ENCODE measurements around the gene RORC. TPM values are rescaled to one million over a fixed set of nuclear protein-coding genes. Genes with fewer than 3 reads are reported as not detected.
A peak's percentile ranks its signal among the peaks of the same experiment; 100 is the strongest.

RORC gene
- total RNA-seq, 6 donors from 2014 or later, result 10.3 to 46.2 (median 24.1) TPM

DNA sequence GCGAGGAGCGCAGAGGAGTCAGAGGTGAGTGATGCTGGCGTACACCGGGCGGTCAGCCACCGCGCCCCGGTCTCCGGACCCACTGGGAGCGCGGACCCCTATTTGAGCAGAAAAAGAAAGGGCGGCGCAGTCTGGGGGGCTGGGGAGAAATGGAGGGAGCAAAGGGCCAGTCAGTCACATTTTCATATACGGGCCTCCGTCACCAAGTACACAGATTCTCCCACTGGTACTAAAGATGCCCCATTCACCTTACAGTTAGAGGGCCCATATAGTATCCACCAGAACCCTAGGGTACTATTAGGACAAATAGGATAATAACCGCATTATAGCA is 7.4 kb upstream of the RORC start:
- H3K27ac ChIP-seq, result peak overlapping the region in 2 of 4 donors; percentile 61 to 74
- H3K9me3 ChIP-seq, result no peaks in the 10 kb centered on the region
- peaks cover 0 to 25% (median 14%) of the 10 kb centered on the region in 4 donors for H3K27me3 ChIP-seq
- no peak for ATAC-seq (ENCODE audit: low FRiP score in 2 of 2)
- WGBS, 2 donors, result 40 to 48% methylated on average over 15 to 16 of the region's 16 CpGs
- no peaks in the 10 kb centered on the region for H3K36me3 ChIP-seq
- peak overlapping the region in 3 of 4 donors; percentile 36 to 56 (median 52) for H3K4me3 ChIP-seq
- no peak for TF ChIP-seq POLR2AphosphoS5 (IDR thresholded peaks at IDR 0.05)
- no peak for TF ChIP-seq POLR2A (IDR thresholded peaks at IDR 0.05)
- TF ChIP-seq CTCF (IDR thresholded peaks at IDR 0.05), result no peak
- TF ChIP-seq EP300 (IDR thresholded peaks at IDR 0.05), result no peak
- DNase-seq, result no peak
- H3K4me1 ChIP-seq, result peaks cover 24 to 37% (median 32%) of the 10 kb centered on the region in 4 donors

DNA sequence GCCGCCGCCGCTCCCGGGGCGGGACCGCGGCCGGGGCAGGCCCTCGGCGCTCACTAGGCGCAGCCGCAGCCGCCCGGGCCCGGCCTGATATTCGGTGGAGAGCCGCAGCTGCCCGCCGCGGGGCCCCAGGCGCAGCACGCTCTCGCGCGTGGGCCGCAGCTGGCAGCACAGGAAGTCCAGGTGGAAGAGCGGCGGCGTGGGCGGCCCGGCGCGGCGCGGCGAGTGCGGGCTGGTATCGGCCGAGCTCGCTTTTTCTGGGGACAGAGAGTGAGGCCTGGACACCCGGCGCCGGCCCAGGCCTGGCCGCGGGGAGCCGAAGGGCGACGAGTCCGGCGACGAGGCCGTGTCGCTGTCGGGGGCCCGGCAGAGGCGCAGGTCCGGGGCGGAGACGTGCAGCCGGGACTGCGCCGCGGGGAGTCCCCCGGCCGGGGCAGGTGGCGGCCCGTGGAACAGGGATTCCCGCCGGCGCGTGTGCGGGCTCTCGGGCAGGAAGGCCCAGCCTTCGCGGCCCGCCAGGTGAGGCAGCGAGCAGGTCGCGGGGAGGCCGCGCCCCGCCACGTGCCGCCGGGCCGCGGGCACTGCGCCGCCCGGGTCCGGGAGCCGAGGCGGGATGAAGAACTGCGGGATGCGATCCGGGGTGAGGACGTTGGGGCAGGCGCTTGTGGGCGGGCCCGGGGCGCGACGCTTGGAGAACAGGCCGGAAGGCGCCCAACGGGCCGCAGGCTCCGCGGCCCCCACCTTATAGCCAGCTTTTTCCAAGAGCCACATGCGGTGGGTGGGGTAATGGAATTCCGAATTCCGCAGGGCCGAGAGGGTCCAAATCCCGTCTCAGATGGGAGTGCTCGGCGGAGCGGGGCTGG is 6.8 kb upstream of the RORC start:
- Histone ChIP-seq H3K27ac (peak overlapping the region in 2 of 4 donors; percentile 21 to 61), H3K4me1 (peaks cover 24 to 38% (median 32%) of the 10 kb centered on the region in 4 donors), H3K9me3 (no peaks in the 10 kb centered on the region), H3K4me3 (peak overlapping the region; percentile 17 to 56 (median 44)), H3K36me3 (no peaks in the 10 kb centered on the region), H3K27me3 (peaks cover 0 to 25% (median 14%) of the 10 kb centered on the region in 4 donors)
- 29 to 36% methylated on average over 7 to 10 of the region's 117 CpGs for WGBS, 2 donors
- TF ChIP-seq EP300 (IDR thresholded peaks at IDR 0.05) (no peak), CTCF (IDR thresholded peaks at IDR 0.05) (peak in 2 of 6 experiments; percentile 9 to 19), POLR2AphosphoS5 (IDR thresholded peaks at IDR 0.05) (no peak), POLR2A (IDR thresholded peaks at IDR 0.05) (peak in 1 of 4 donors; percentile 12)
- ATAC-seq (ENCODE audit: low FRiP score in 2 of 2) (peak in 1 of 2 donors; percentile 74), DNase-seq (peak in 1 of 2 donors; percentile 90)

- H3K27ac ChIP-seq, result peak overlapping the region in 2 of 4 donors; percentile 21 to 61
- 13 to 22% methylated on average over 6 to 17 of the region's 26 CpGs for WGBS, 2 donors
- H3K4me3 ChIP-seq, result peak overlapping the region in 3 of 4 donors; percentile 36 to 56 (median 52)
- H3K27me3 ChIP-seq, result peaks cover 0 to 25% (median 14%) of the 10 kb centered on the region in 4 donors
- no peaks in the 10 kb centered on the region for H3K36me3 ChIP-seq
- DNase-seq (no peak), ATAC-seq (ENCODE audit: low FRiP score in 2 of 2) (no peak)
- peaks cover 26 to 44% (median 37%) of the 10 kb centered on the region in 4 donors for H3K4me1 ChIP-seq
- TF ChIP-seq POLR2A (IDR thresholded peaks at IDR 0.05) (no peak), EP300 (IDR thresholded peaks at IDR 0.05) (no peak), POLR2AphosphoS5 (IDR thresholded peaks at IDR 0.05) (no peak), CTCF (IDR thresholded peaks at IDR 0.05) (no peak)
- H3K9me3 ChIP-seq, result no peaks in the 10 kb centered on the region
These were observed 6.3 kb upstream of the RORC start for GRCh38 chr1:151837884-151838221.

GRCh38 chr1:151837197-151837596 is 5.6 kb upstream of the RORC start:
- DNase-seq (no peak), ATAC-seq (ENCODE audit: low FRiP score in 2 of 2) (no peak)
- no peaks in the 10 kb centered on the region for H3K9me3 ChIP-seq
- H3K27ac ChIP-seq, result peak overlapping the region in 1 of 4 donors; percentile 21
- 41 to 43% methylated on average over 1 to 3 of the region's 3 CpGs for WGBS, 2 donors
- H3K4me3 ChIP-seq, result no peak overlapping the region
- peaks cover 29 to 47% (median 43%) of the 10 kb centered on the region in 4 donors for H3K4me1 ChIP-seq
- TF ChIP-seq POLR2A (IDR thresholded peaks at IDR 0.05) (no peak), POLR2AphosphoS5 (IDR thresholded peaks at IDR 0.05) (no peak)
- no peaks in the 10 kb centered on the region for H3K36me3 ChIP-seq
- peaks cover 0 to 25% (median 14%) of the 10 kb centered on the region in 4 donors for H3K27me3 ChIP-seq

GRCh38 chr1:151835596-151835995 is 4.0 kb upstream of the RORC start:
- WGBS, 2 donors, result 89 to 95% methylated on average over 7 of the region's 7 CpGs
- H3K36me3 ChIP-seq, result no peaks in the 10 kb centered on the region
- ATAC-seq (ENCODE audit: low FRiP score in 2 of 2), result no peak

More at GRCh38 chr1:151835596-151835995, 4.0 kb upstream of the RORC start:
- Histone ChIP-seq H3K4me1 (peaks cover 31 to 53% (median 49%) of the 10 kb centered on the region in 4 donors), H3K27me3 (peaks cover 0 to 25% (median 14%) of the 10 kb centered on the region in 4 donors), H3K9me3 (no peaks in the 10 kb centered on the region), H3K4me3 (no peak overlapping the region), H3K27ac (no peak overlapping the region)
- TF ChIP-seq POLR2A (IDR thresholded peaks at IDR 0.05) (no peak), POLR2AphosphoS5 (IDR thresholded peaks at IDR 0.05) (no peak), EP300 (IDR thresholded peaks at IDR 0.05) (no peak), CTCF (IDR thresholded peaks at IDR 0.05) (no peak)
- DNase-seq, result no peak
